Liver (tissue), 9 donors: ENCODE data around the gene TOP2A. TPM values are rescaled to one million over a fixed set of nuclear protein-coding genes. Genes with fewer than 3 reads are reported as not detected.
"Not testable (repeated sequence)": the region's sequence is repeated elsewhere in the genome, so short reads cannot be mapped to it uniquely, and the experiment has no call there.

Experiments used
- DNase-seq: peaks from one replicate; pipeline ENCODE4 v3.0.0-alpha.2; 2017; ENCODE audit warnings: low spot score
- H3K27ac ChIP-seq, 2 donors: one replicate each; pipeline ENCODE4 v1.7.0; 2013; ENCODE audit warnings: inconsistent platforms in 2 of 2, low read length in 2 of 2, control low read depth in 1 of 2, low read depth in 1 of 2, mild to moderate bottlenecking in 1 of 2
- H3K27me3 ChIP-seq, 4 donors: one replicate each; pipeline versions ENCODE4 v1.6.1 to v1.7.0; 2013; ENCODE audit warnings: low read length in 3 of 4, inconsistent platforms in 1 of 4, mild to moderate bottlenecking in 1 of 4, moderate library complexity in 1 of 4; ENCODE audit not compliant: control insufficient read depth in 4 of 4, insufficient read depth in 4 of 4
- H3K36me3 ChIP-seq, 4 donors: one replicate each; pipeline versions ENCODE4 v1.6.1 to v1.7.0; 2013; ENCODE audit warnings: low read length in 3 of 4, mild to moderate bottlenecking in 3 of 4, low read depth in 1 of 4, moderate library complexity in 1 of 4; ENCODE audit not compliant: control insufficient read depth in 4 of 4, insufficient read depth in 3 of 4
- H3K4me1 ChIP-seq, 4 donors: one replicate each; pipeline versions ENCODE4 v1.6.1 to v1.7.0; 2013; ENCODE audit warnings: low read length in 3 of 4, mild to moderate bottlenecking in 3 of 4, moderate library complexity in 1 of 4; ENCODE audit not compliant: control insufficient read depth in 4 of 4, insufficient read depth in 4 of 4
- H3K4me3 ChIP-seq, 3 donors: one replicate each; pipeline versions ENCODE4 v1.6.1 to v1.7.0; 2013; ENCODE audit warnings: low read length in 3 of 3, control low read depth in 1 of 3, low read depth in 1 of 3, mild to moderate bottlenecking in 1 of 3
- H3K9ac ChIP-seq, 2 donors: one replicate each; pipeline ENCODE4 v1.7.0; 2013; ENCODE audit warnings: low read length in 2 of 2, mild to moderate bottlenecking in 2 of 2, moderate library complexity in 2 of 2, control low read depth in 1 of 2, low read depth in 1 of 2
- H3K9me3 ChIP-seq, 4 donors: one replicate each; pipeline versions ENCODE4 v1.6.1 to v1.7.0; 2013; ENCODE audit warnings: low read length in 3 of 4; ENCODE audit not compliant: control insufficient read depth in 4 of 4
- EGR1 ChIP-seq, 2 donors: IDR thresholded peaks; 2 replicates each; pipeline ENCODE4 v1.6.1; 2016 to 2018; ENCODE audit warnings: antibody characterized with exemption in 2 of 2, low read depth in 2 of 2
- FOXA1 ChIP-seq: IDR thresholded peaks from 2 replicates; pipeline ENCODE4 v1.6.1; 2016; ENCODE audit warnings: antibody characterized with exemption
- FOXA2 ChIP-seq: IDR thresholded peaks from 2 replicates; pipeline ENCODE4 v1.6.1; 2016; ENCODE audit warnings: antibody characterized with exemption
- GABPA ChIP-seq, 2 donors: IDR thresholded peaks in 1 of 2; conservative IDR thresholded peaks in 1 of 2; 2 replicates each; pipeline ENCODE4 v1.6.1; 2016; ENCODE audit warnings: antibody characterized with exemption in 2 of 2, mild to moderate bottlenecking in 1 of 2, moderate library complexity in 1 of 2
- HNF4A ChIP-seq, 2 donors: conservative IDR thresholded peaks; 2 replicates each; pipeline ENCODE4 v1.6.1; 2016; ENCODE audit warnings: antibody characterized with exemption in 2 of 2, mild to moderate bottlenecking in 2 of 2
- HNF4G ChIP-seq: IDR thresholded peaks from 2 replicates; pipeline ENCODE4 v1.6.1; 2016; ENCODE audit warnings: antibody characterized with exemption
- JUND ChIP-seq, 2 donors: IDR thresholded peaks; 2 replicates each; pipeline ENCODE4 v1.6.1; 2016; ENCODE audit warnings: antibody characterized with exemption in 2 of 2
- NR2F2 ChIP-seq: IDR thresholded peaks from 2 replicates; pipeline ENCODE4 v1.6.1; 2016; ENCODE audit warnings: antibody characterized with exemption
- RAD21 ChIP-seq, 2 donors: IDR thresholded peaks; 2 replicates each; pipeline ENCODE4 v1.6.1; 2016; ENCODE audit warnings: antibody characterized with exemption in 2 of 2, mild to moderate bottlenecking in 2 of 2
- RXRA ChIP-seq, 2 donors: IDR thresholded peaks; 2 replicates each; pipeline ENCODE4 v1.6.1; 2017 to 2018; ENCODE audit warnings: antibody characterized with exemption in 2 of 2, mild to moderate bottlenecking in 1 of 2
- SP1 ChIP-seq: IDR thresholded peaks from 2 replicates; pipeline ENCODE4 v1.6.1; 2018; ENCODE audit warnings: antibody characterized with exemption, mild to moderate bottlenecking
- TAF1 ChIP-seq: conservative IDR thresholded peaks from 2 replicates; pipeline ENCODE4 v1.6.1; 2016; ENCODE audit warnings: antibody characterized with exemption, mild to moderate bottlenecking
- YY1 ChIP-seq: IDR thresholded peaks from 2 replicates; pipeline ENCODE4 v1.6.1; 2016; ENCODE audit warnings: antibody characterized with exemption, mild to moderate bottlenecking
- WGBS: extraction: QIAGEN DNeasy Blood & Tissue Kit; methylation state at CpG from one replicate; pipeline ENCODE4 v1.1.7; 2013; 5-methylcytosine and 5-hydroxymethylcytosine counted together
- polyA plus RNA-seq, 2 donors: library from polyadenylated mRNA; stranded (reverse) in 1 of 2; unstranded in 1 of 2; fragments of 200-250 nt in 1 of 2; fragments of >200 nt in 1 of 2; fragmentation: Nextera tagmentation in 1 of 2; extraction: Ambion mirVana in 1 of 2; gene quantifications; one replicate each; pipeline versions ENCODE4 v1.2.1 to v1.2.3, GENCODE V29; 2013 to 2015
- total RNA-seq, 2 donors: library from RNA; depleted of rRNA; stranded (reverse); fragments of >200 nt; gene quantifications; one replicate each; pipeline ENCODE4 v1.2.3, GENCODE V29; 2014
- TF ChIP-seq, protein P1 (sequence below): IDR thresholded peaks from 2 replicates; pipeline ENCODE4 v1.6.1; 2016; ENCODE audit warnings: antibody characterized with exemption
- TF ChIP-seq, protein P2 (sequence below): IDR thresholded peaks from 2 replicates; pipeline ENCODE4 v1.6.1; 2016; ENCODE audit warnings: antibody characterized with exemption
- TF ChIP-seq, protein P3 (sequence below): fragments of 150-350 bp; IDR thresholded peaks from 2 replicates; pipeline ENCODE4 v1.5.1; 2017; ENCODE audit warnings: improper control_type of control experiment, low read depth, low read length; ENCODE audit not compliant: missing input control
- TF ChIP-seq, protein P4 (sequence below): IDR thresholded peaks from 2 replicates; pipeline ENCODE4 v1.6.1; 2016; ENCODE audit warnings: antibody characterized with exemption
- TF ChIP-seq, protein P5 (sequence below): IDR thresholded peaks from 2 replicates; pipeline ENCODE4 v1.6.1; 2016; ENCODE audit warnings: antibody characterized with exemption, mild to moderate bottlenecking
- donor health status: healthy.
- donor health status: healthy.
- donor health status: healthy.
- donor health status: healthy.
- donor health status: healthy.

Gene TOP2A
- total and polyA plus RNA-seq, 4 donors: 0.08 to 102 (median 3.6) TPM

DNA sequence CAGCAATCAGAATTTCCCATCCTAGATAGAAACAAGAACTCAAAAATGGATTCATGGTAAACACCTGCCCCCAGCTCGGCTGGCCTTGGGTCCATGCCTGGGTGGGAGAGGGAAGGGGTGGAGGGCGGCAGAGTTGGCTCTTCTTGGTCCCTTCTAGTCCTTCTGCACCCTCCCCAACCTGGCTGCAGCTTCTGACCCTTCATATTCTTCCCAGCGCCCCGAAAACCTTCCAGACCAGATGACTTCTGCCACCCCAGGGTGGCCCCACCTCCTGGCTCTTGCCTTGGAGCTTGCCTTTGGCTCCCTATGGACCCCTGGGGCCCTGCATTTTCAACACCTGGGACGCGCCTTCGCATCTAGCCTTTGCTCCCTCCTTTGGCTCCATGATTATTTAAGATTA, 47.8 kb downstream of the TOP2A start (continued):
- TF ChIP-seq FOXA2: no peak
- TF ChIP-seq YY1: no peak
- TF ChIP-seq, protein P1, sequence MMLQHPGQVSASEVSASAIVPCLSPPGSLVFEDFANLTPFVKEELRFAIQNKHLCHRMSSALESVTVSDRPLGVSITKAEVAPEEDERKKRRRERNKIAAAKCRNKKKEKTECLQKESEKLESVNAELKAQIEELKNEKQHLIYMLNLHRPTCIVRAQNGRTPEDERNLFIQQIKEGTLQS: no peak

DNA sequence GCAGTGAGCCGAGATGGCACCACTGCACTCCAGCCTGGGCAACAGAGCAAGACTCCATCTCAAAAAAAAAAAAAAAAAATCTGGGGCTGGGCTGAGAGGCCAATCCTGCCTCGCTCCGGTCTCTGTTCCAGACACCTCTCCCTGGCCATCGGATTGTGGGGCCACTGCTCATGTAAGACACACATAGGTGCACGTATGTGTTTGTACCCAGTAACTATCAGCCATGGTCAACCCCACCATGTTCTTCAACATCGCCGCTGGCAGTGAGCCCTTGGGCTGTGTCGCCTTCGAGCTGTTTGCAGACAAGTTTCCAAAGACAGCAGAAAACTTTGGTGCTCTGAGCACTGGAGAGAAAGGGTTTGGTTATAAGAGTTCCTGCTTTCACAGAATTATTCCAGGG, 50.0 kb downstream of the TOP2A start:
- not testable (repeated sequence) for DNase-seq, H3K9ac ChIP-seq, H3K27ac ChIP-seq, H3K4me3 ChIP-seq, H3K9me3 ChIP-seq, H3K27me3 ChIP-seq, H3K36me3 ChIP-seq
- H3K4me1 ChIP-seq: peaks cover 3 to 17% (median 9%) of the 10 kb centered on the region in 4 donors
- 90% methylated on average over 9 of the region's 9 CpGs for WGBS

DNA sequence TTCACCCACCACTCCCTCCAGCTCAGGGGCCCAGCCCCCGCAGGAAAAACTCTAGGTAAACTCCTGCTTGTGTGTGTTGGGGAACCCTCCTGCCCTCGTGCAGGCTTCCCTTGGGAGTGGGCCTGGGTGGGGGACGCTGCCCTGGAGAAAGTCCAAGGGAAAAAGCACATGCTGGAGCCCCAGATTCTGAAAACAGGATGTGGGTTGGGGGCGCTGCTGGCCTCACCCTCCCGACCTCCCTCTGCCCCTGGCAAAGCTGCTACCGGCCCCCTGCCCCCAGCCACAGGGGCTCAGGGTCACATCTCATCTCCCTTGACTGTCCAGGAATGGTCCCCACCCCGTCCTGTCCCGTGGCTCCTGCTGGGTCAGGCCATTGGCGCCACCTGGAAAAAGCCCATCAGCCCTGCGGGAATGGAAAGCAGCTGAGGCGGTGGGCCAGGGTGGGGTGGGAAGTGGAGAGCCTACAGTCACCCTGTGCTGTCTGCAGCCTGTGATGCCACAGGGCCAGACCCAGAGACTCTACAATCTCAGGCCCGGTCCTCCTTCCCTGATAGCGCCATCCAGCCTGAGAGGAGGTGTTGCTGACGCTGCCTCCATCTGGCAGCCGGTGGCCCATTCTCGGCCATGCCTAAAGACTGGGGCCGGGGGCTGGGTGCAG, 50.7 kb downstream of the TOP2A start:
- DNase-seq: no peak
- Histone ChIP-seq H3K9me3 (no peaks in the 10 kb centered on the region), H3K4me1 (peaks cover 3 to 23% (median 15%) of the 10 kb centered on the region in 4 donors), H3K27me3 (no peaks in the 10 kb centered on the region), H3K36me3 (no peaks in the 10 kb centered on the region), H3K4me3 (no peak overlapping the region), H3K9ac (no peak overlapping the region), H3K27ac (no peak overlapping the region)
- TF ChIP-seq, protein P2, sequence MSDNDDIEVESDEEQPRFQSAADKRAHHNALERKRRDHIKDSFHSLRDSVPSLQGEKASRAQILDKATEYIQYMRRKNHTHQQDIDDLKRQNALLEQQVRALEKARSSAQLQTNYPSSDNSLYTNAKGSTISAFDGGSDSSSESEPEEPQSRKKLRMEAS: no peak
- TF ChIP-seq SP1 (no peak), NR2F2 (no peak), EGR1 (IDR thresholded peaks at IDR 0.05; ENCODE audit: low read depth in 2 of 2) (no peak), RXRA (IDR thresholded peaks at IDR 0.05) (no peak), HNF4G (no peak), JUND (IDR thresholded peaks at IDR 0.05) (no peak), FOXA2 (no peak), YY1 (no peak), TAF1 (no peak), GABPA (IDR thresholded peaks at IDR 0.05 in 1 of 2, conservative IDR thresholded peaks at IDR 0.05 in 1 of 2) (no peak), RAD21 (IDR thresholded peaks at IDR 0.05) (no peak), HNF4A (conservative IDR thresholded peaks at IDR 0.05) (no peak), FOXA1 (no peak)
- TF ChIP-seq, protein P1: no peak
- TF ChIP-seq, protein P3, sequence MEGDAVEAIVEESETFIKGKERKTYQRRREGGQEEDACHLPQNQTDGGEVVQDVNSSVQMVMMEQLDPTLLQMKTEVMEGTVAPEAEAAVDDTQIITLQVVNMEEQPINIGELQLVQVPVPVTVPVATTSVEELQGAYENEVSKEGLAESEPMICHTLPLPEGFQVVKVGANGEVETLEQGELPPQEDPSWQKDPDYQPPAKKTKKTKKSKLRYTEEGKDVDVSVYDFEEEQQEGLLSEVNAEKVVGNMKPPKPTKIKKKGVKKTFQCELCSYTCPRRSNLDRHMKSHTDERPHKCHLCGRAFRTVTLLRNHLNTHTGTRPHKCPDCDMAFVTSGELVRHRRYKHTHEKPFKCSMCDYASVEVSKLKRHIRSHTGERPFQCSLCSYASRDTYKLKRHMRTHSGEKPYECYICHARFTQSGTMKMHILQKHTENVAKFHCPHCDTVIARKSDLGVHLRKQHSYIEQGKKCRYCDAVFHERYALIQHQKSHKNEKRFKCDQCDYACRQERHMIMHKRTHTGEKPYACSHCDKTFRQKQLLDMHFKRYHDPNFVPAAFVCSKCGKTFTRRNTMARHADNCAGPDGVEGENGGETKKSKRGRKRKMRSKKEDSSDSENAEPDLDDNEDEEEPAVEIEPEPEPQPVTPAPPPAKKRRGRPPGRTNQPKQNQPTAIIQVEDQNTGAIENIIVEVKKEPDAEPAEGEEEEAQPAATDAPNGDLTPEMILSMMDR: no peak
- TF ChIP-seq, protein P4, sequence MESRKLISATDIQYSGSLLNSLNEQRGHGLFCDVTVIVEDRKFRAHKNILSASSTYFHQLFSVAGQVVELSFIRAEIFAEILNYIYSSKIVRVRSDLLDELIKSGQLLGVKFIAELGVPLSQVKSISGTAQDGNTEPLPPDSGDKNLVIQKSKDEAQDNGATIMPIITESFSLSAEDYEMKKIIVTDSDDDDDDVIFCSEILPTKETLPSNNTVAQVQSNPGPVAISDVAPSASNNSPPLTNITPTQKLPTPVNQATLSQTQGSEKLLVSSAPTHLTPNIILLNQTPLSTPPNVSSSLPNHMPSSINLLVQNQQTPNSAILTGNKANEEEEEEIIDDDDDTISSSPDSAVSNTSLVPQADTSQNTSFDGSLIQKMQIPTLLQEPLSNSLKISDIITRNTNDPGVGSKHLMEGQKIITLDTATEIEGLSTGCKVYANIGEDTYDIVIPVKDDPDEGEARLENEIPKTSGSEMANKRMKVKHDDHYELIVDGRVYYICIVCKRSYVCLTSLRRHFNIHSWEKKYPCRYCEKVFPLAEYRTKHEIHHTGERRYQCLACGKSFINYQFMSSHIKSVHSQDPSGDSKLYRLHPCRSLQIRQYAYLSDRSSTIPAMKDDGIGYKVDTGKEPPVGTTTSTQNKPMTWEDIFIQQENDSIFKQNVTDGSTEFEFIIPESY: no peak
- TF ChIP-seq, protein P5, sequence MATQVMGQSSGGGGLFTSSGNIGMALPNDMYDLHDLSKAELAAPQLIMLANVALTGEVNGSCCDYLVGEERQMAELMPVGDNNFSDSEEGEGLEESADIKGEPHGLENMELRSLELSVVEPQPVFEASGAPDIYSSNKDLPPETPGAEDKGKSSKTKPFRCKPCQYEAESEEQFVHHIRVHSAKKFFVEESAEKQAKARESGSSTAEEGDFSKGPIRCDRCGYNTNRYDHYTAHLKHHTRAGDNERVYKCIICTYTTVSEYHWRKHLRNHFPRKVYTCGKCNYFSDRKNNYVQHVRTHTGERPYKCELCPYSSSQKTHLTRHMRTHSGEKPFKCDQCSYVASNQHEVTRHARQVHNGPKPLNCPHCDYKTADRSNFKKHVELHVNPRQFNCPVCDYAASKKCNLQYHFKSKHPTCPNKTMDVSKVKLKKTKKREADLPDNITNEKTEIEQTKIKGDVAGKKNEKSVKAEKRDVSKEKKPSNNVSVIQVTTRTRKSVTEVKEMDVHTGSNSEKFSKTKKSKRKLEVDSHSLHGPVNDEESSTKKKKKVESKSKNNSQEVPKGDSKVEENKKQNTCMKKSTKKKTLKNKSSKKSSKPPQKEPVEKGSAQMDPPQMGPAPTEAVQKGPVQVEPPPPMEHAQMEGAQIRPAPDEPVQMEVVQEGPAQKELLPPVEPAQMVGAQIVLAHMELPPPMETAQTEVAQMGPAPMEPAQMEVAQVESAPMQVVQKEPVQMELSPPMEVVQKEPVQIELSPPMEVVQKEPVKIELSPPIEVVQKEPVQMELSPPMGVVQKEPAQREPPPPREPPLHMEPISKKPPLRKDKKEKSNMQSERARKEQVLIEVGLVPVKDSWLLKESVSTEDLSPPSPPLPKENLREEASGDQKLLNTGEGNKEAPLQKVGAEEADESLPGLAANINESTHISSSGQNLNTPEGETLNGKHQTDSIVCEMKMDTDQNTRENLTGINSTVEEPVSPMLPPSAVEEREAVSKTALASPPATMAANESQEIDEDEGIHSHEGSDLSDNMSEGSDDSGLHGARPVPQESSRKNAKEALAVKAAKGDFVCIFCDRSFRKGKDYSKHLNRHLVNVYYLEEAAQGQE: no peak
- WGBS: 87% methylated on average over 17 of the region's 17 CpGs
